Panc1 (cell line): ENCODE data around the gene DEPDC1.

Source experiments
- POLR2AphosphoS5 ChIP-seq: IDR thresholded peaks from 2 replicates; pipeline ENCODE4 v1.6.1; 2012; ENCODE audit warnings: mild to moderate bottlenecking, low read depth, low read length, moderate library complexity
- TF ChIP-seq, protein P1 (sequence below): fragments of 450-650 bp; IDR thresholded peaks from 2 replicates; pipeline ENCODE4 v1.5.1; 2017; ENCODE audit warnings: mild to moderate bottlenecking

GRCh38 chr1:68506386-68506785 is 9.5 kb upstream of the DEPDC1 start:
- TF ChIP-seq, protein P1, sequence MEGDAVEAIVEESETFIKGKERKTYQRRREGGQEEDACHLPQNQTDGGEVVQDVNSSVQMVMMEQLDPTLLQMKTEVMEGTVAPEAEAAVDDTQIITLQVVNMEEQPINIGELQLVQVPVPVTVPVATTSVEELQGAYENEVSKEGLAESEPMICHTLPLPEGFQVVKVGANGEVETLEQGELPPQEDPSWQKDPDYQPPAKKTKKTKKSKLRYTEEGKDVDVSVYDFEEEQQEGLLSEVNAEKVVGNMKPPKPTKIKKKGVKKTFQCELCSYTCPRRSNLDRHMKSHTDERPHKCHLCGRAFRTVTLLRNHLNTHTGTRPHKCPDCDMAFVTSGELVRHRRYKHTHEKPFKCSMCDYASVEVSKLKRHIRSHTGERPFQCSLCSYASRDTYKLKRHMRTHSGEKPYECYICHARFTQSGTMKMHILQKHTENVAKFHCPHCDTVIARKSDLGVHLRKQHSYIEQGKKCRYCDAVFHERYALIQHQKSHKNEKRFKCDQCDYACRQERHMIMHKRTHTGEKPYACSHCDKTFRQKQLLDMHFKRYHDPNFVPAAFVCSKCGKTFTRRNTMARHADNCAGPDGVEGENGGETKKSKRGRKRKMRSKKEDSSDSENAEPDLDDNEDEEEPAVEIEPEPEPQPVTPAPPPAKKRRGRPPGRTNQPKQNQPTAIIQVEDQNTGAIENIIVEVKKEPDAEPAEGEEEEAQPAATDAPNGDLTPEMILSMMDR, result no peak
- TF ChIP-seq POLR2AphosphoS5, result no peak
